Stimulated activated CD4-positive, alpha-beta T cell treated with anti-CD3 and anti-CD28 coated beads, Interleukin-1b, Interleukin-23, amount 100 ng/mL, for 1 hour (primary cell): ENCODE measurements around the gene HERPUD1.
"Not testable (repeated sequence)": the region's sequence is repeated elsewhere in the genome, so short reads cannot be mapped to it uniquely, and the experiment has no call there.

ENCODE experiments used
- DNase-seq, 2 donors: peaks; one replicate each; pipeline ENCODE4 v3.0.0-alpha.2; 2020; ENCODE audit warnings: low read depth in 2 of 2

Gene HERPUD1

DNA sequence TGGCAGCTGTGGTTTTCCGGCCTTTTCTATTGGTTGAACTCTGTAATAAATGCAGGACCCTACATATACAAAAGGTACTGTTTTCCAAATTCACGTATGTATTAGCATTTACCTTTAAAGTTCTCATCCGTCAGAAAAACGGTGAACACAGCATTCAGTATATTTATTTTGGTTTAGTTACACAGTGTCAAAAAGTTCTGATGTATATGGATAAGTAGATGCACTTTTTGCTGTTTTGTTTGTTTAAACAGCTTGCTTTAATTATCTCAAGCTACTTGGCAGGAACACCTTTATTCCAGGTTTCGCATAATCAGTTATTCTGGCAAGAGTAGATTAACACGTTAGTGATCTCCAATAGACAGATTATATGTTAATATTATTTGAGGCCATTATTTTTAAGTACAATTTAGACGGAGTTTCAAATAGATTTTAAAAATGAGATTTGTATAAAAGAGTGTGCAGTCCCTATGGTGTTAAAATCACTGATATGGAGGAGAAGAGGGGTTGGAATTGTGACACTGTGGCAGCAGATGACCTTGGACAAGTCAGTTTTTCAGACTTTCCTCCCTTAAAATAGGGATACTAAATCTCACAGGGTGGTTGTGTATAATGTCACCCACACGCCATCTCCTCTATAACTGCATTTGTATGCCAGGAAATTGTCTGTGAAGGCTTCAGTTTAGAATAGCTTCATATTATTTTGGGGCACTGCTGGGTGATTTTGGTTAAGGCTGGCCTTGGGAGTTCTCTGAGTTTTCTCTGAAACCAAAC is 2.1 kb downstream of the HERPUD1 start:
- no peak for DNase-seq

DNA sequence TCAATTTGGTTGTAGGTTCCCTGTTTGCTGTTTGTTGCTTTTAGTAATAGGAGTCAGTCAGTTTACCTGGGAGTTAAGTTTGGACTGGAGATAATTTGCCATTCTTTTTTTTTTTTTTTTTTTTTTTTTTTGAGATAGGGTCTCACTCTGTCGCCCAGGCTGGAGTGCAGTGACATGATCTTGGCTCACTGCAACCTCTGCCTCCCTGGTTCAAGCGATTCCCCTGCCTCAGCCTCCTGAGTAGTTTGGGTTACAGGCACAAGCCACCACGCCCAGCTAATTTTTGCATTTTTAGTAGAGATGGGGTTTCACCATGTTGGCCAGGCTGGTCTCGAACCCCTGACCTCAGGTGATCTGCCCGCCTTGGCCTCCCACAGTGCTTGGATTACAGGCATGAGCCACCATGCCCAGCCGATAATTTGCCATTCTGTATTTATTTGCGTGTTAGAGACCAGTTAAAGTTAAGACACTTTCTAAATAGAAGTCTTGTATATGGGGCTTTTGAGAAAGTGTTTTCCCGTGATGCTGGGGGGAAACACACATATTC is 2.7 kb downstream of the HERPUD1 start:
- DNase-seq, result not testable (repeated sequence)

DNA sequence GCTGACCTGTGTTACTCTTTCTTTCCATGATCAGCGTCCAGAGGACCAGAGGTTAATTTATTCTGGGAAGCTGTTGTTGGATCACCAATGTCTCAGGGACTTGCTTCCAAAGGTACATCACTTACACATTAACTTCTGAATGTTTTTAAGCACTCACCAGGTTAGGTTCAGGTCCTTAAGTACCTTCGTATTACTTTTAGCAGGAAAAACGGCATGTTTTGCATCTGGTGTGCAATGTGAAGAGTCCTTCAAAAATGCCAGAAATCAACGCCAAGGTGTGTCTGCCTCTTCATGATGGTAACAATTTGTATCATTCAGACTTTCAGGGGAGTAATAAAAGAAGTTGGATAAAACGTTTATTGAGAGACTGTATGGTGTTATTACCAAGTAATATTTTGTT is 3.3 kb downstream of the HERPUD1 start:
- DNase-seq, result no peak

DNA sequence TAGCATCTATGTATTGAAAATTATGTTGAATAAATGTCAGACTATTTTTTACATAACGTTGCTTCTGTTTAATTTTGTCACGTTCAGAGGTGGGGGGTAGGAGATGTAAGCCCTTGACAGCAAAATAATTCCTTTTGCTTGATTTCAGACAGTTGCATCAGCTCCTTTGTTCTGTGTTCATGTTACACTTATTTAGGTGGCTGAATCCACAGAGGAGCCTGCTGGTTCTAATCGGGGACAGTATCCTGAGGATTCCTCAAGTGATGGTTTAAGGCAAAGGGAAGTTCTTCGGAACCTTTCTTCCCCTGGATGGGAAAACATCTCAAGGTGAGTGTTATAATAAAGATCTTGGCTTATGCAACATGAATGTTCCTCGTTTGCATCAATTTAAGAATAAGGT is 4.5 kb downstream of the HERPUD1 start:
- DNase-seq, result no peak

DNA sequence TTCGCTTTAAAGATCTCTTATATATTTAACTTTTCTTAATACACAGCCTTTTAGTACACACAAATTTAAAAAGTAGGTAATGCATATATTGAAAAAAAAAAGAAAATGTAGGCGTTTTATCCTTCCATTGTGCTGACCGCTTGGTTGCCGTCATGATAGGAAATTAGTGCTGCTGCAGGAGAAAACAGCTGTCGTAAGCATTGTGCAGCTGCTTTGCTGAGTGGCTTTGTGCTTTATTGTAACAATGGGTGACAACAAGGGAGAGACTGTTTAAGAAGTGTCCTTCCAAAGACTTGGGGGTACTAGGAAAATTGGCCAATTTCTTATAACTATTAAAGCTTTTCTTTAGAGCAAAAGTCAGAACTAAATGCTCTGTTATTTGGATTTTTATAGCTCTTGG is 5.0 kb downstream of the HERPUD1 start:
- no peak for DNase-seq

DNA sequence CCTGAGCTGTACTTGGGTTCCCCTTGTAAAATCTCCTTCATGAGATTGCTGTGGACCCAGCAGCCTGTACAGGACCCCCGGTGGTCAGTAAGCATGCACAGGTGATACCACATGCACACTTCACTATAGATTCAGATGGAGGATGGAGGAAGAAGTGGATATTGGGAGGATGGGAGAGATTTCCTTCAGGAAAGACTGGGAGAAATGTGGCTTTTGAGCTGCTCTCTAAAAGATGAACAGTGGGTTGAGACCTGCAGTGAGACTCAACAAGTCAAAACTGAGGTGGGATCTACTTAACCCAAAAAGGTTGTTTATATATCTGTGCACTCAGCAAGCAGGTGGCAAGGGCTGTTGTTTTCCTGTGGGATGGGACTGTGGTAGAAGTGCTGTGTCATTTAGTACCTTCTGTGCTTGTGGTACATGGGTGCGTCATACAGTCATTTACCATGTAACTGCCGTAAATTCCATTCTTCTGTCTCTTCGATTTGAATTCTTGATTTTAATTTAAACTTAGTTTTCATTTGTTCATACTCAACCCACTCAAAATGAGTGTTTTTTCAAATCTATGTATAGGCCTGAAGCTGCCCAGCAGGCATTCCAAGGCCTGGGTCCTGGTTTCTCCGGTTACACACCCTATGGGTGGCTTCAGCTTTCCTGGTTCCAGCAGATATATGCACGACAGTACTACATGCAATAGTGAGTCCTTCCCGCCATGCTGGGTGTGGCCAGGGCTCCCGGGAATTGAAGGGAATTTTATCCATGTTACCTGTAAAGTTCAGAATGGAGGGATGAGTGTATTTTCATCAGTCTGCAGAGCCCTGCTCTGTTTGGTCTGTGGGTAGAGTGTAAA is 6.9 kb downstream of the HERPUD1 start:
- no peak for DNase-seq

DNA sequence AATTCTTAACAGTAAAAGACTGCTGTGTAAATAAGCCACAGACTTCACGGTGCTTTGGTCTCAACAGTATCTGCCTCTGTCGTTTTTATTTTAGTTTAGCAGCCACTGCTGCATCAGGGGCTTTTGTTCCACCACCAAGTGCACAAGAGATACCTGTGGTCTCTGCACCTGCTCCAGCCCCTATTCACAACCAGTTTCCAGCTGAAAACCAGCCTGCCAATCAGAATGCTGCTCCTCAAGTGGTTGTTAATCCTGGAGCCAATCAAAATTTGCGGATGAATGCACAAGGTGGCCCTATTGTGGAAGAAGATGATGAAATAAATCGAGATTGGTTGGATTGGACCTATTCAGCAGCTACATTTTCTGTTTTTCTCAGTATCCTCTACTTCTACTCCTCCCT is 7.9 kb downstream of the HERPUD1 start:
- DNase-seq, result no peak

DNA sequence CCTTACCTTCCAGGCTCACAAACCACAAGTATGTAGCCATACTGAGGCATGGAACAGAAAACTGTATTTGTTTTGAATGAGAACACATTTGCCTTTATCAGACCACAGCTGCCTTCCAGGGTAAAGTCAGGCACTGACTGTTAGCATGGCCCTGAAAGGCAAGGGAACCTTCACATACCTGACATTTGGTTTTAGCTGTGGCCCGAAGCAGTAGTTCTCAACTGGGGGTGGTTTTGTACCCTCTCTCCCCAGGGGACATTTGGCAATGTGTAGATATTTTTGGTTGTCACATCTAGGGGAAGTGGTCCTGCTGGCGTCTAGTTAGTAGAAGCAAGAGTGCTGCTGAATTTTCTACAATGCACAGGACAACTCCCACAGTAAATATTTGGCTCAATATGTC is 9.2 kb downstream of the HERPUD1 start:
- no peak for DNase-seq

DNA sequence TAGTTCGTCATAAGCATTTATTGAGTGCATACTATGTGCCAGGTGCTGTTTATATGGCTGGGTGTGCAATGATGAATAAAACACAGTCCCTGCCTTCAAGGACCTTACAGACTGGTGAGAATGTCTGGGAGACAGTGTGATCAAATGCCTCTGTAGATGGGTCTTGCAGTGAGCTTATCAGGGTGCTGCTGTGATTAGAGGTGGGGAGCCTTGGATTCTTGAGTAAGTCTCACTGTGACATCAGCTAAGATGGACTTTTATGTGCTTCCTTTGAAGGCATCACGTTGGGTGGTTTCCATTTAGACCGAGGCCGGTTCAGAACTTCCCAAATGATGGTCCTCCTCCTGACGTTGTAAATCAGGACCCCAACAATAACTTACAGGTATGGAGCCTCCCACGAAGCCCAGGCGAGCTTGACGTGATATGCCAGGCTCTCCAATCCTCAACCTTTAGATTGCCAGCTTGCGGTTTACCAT is 10.0 kb downstream of the HERPUD1 start:
- no peak for DNase-seq

DNA sequence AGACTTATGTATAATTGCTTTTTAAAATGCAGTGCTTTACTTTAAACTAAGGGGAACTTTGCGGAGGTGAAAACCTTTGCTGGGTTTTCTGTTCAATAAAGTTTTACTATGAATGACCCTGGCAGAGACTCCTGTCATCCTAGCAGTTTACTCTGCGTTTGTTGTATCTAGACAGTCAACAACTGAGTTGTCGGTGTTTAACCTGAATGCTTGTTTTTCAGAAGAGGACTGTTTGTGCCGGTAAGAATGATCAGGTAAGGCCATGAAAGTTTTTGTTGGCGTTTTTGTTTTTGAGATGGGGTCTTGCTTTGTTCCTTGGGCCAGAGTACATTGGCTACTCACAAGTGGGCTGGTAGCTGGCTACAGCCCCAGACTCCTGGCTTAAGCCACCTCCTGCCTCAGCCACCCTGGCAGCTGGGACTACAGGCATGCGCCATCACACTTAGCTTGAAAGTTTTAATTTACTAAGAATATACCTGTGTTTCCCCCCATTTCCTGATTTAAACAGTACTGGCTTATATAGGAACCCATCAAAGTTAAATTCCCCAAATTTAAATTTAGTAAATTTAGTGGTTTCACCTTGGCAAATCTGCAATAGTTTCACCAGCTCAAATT is 11.9 kb downstream of the HERPUD1 start:
- no peak for DNase-seq

DNA sequence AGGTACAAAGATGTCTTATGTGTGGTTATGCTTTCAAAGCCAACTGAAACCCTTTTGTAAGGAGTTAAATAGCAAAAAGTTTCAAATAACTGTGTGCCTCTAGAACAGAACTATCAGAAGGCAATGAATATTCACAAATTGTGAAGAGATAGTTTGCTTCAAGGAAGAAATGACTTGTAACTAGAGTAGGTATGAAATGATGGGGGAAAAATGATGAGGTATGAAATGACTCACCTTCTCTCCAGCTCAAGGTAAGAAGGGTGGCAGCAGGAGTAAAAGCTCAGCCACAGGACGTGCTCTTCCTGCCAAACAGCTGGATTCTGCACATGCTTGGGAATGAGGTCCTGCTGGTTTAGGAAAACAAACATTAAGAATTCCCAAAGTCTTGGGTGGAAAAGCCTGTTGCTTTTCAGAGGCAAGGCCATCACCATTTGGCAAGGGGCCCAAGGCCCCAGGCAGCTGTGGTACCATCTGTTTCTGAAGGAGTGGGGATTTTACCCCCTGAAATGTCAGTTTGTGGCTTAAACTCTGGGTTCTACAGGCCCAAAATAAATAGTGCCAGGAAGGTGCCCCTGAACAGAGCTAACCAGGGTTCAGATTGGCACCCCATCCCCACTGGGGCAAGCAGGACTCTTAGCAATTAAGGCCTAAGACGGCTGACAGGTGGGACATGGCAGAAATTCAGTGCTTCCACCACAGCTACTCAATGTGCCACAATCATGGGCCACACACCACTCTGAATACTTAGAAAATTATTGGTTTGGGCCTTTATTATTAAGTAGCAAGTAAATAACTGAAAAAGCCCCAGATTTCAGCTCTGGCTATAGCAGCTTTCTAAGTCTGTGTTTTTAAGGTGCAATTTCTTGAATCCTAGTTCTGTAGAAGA is 13.3 kb downstream of the HERPUD1 start:
- no peak for DNase-seq

DNA sequence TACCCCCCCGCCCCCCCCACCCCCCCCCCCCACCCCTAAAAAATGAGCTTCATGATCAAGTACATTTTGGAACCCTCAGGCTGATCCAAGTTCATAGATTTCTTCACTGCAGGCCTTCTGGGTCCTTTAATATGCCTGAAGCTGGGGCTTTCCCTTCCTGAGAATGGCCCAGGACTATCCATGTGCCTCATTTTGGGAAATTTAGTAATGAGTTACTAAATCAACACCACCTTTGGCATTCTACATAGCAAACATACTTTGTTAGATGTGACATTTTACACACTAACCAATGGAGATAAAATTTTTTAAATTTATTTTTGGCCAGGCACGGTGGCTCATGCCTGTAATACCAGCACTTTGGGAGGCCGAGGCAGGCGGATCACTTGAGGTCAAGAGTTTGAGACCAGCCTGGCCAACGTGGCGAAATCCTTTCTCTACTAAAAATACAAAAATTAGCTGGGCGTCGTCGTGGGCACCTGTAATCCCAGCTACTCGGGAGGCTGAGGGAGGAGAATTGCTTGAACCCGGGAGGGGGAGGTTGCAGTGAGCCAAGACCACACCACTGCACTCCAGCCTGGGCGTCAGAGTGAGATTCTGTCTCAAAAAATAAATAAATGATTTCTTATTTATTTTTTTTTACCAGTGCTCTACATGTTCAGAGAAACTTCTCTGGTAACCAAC is 14.0 kb downstream of the HERPUD1 start:
- no peak for DNase-seq

DNA sequence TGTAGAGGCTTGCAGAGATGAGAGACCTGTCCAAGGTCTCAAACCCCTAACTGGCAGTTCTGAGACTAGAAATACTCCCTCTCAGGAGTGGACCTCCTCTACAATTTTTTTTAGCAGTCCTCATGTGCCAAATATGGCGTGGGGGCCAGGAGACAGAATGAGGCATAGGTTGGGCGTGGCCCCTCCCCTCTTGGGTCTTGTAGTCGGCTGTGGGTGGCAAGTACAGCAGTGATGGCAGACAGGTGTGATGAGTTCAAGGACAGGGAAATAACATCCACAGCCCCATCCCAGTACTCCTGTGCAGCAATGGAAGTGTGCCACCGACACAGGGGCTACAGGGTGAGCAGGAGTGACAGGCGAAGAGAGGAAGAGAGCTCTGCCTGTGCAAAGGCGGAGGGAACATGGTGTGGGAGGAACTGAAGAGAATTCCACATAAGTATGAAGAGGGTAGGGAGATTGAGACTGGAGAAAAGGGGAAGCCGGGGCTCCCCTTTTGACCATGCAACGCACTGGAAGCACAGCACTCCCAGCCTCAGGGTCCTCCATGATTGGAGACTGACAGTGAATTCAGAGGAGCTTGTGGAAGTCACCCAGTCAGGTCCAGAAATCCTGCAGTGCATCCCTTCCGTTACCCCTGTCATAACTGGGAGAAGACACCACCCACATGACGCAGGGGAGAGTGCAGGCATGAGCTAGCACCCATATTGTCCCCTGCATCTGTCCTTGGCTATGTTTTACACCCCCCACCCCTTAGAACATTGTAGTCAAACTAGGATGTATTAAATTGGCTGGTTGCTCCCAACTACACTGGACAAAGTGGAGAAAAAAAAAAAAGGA is 15.0 kb downstream of the HERPUD1 start:
- DNase-seq, result no peak

DNA sequence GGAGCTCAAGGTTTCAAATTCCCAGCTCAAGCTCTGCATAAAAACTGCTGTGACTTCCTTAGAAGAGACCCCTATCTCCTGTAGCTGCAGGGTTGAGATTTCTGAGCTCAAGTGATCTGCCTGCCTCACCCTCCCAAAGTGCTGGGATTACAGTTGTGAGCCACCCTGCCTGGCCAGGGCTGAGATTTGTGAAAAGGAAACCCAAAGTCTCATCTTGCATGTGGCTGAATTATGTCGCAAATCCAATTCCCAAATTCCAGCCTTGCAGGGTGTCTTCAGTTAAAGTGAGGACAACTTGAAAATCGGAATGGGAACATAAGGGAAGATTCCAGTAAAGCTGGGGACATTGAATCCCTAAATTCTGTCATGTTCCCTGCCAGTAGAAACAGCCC is 15.7 kb downstream of the HERPUD1 start:
- DNase-seq, result no peak

DNA sequence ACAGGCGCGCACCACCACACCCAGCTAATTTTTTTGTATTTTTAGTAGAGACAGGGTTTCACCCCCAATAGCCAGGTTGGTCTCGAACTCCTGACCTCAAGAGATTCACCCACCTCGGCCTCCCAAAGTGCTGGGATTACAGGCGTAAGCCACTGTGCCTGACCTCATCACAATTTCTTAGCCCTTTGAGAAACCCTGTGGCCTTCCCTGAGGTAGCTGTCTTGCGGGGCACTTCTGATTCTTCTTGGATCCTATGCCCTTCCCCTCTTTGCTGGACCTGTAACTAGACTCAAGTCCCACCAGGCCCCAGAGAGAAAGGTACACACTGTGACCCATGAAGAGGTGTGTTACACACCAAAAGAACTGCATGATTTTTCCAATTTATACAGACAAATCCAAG is 16.3 kb downstream of the HERPUD1 start:
- no peak for DNase-seq

DNA sequence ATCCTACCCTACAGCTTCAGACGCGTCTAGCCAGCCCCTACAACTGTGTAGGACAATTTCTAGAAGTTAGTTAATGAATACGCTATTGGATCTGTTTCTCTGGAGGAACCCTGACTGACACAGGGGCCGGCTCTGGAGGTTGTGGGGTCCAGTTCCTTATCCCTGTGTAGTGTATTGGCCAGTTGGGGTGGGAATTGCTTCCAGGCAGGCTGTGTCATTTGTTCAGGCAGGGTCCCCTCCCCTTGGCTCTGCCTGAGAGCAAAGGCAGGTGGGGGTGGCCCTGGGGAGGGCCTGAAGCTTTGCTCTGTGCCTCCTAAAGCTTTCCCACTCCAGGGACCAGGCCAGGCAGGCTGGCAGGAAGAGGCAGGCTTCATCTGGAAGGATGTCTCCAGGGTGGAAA is 18.1 kb downstream of the HERPUD1 start:
- DNase-seq, result no peak

DNA sequence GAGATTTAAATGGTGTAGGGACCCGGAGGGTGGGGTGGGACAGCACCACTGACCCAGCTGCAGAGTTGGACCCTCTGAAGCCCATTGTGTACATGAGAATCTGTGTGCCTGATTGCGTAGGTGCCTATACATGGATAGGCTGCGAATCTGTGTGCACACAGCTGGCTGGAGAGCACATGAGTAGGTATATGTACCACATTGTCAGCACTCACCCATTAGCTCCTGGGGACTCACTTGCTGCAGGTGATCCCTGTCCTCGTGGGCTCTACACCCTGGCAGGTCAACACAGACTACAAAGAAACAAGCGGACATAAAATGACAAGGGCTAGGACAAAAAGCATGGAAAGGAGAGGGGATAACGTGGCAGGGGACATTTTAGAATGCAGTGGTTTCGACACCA is 18.5 kb downstream of the HERPUD1 start:
- DNase-seq, result no peak

DNA sequence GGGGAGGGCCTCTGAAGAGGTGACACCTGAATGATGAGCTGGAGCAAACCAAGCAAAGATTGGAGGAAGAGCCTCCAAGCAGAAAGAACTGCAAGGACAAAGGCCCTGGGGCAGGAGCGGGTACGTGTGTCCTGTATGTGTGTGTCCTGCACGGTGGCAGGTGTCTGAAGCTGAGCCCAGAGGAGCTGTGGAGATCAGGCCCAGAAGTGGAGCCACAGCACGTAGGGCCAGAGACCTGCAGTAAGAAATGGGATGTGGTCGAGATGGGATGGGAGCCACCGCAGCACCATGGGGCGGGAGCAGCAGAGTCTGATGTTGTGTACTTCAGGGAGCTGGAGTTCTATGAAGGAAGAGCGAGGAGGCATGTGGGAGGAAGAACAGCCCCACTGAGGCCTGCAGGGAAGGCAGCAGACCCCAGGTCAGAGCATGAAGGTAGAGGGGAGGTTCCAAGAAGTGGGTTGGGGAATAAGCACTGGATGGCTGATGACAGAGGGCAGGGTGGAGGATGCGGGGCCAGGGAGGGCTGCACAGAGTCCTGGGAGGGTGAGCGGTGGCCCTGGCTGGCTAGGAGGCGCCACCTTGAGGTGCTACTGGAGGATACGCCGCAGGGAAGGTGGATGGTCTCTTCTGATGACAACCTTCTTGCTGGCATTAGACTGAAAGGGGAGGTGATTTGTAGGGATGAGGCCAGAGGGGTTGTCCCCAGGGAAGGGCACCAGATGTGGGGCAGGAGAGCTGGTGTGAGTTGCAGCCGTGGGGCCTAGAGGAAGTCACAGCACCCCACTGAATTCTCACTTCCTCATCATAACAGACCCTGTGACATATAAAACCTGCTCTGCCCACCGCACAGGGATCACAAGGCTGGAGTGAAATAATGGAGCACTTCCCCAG is 19.2 kb downstream of the HERPUD1 start:
- no peak for DNase-seq

DNA sequence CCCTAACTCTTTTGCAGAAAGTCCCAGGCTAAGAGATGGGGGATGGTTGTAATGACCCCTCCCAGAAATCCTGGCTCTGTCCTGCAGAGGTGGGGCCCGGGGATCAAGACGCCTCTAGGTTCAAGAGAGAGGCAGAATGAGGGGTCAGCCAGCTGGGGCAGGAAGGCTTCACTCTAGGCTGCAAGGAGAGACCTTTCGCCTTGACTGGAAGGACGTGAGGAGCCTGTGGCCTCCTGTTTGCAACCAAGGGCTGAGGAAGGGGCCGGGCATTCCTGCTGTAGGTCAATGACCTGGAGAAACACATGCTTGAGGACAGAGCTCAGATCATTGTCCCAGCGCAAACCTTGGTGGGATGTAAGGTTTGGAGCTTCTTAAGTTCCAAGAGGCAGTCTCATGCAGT is 21.1 kb downstream of the HERPUD1 start:
- DNase-seq, result no peak
